Esophagus muscularis mucosa (tissue), 4 donors: Measurements from ENCODE around the gene ITGB5.

Experiments
- EP300 ChIP-seq: sonication (generic); formaldehyde crosslinking; IDR thresholded peaks from one replicate; pipeline ENCODE4 v1.6.1; 2017; ENCODE audit warnings: antibody characterized with exemption
- POLR2A ChIP-seq: fragments of 450-650 bp; IDR thresholded peaks from one replicate; pipeline ENCODE4 v1.6.1; 2017; ENCODE audit warnings: antibody characterized with exemption, moderate library complexity, mild to moderate bottlenecking, low read depth
- POLR2AphosphoS5 ChIP-seq, 2 donors: sonication (generic); formaldehyde crosslinking; IDR thresholded peaks; one replicate each; pipeline ENCODE4 v1.6.1; 2017; ENCODE audit warnings: antibody characterized with exemption in 2 of 2
- TF ChIP-seq, protein P1 (sequence below), 3 experiments: fragments of 200-600 bp in 2 of 3; fragments of 450-650 bp in 1 of 3; sonication (generic) in 2 of 3; IDR thresholded peaks; one replicate each; pipeline ENCODE4 v1.5.1; 2017 to 2019; ENCODE audit warnings: antibody characterized with exemption in 3 of 3, mild to moderate bottlenecking in 2 of 3, moderate library complexity in 1 of 3

DNA sequence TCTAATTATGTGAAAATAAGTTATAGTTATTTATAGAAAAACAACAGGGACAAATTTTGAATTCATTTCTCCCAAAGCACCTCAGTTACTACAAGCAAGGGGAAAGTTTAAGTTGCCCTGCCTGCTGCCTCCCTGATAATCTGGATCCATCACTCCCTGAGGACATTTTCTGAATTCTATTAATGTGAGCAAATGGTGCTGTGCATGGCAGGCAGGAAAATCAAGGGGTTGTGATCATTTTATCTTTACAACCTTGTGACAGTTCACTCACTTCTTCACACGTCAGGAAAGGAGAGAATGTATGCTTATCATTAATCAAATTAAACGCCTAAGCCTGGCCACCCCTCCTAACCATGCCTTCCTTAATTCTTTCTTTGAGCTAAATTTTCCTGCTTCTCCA is 39.3 kb downstream of the ITGB5 start:
- TF ChIP-seq, protein P1, sequence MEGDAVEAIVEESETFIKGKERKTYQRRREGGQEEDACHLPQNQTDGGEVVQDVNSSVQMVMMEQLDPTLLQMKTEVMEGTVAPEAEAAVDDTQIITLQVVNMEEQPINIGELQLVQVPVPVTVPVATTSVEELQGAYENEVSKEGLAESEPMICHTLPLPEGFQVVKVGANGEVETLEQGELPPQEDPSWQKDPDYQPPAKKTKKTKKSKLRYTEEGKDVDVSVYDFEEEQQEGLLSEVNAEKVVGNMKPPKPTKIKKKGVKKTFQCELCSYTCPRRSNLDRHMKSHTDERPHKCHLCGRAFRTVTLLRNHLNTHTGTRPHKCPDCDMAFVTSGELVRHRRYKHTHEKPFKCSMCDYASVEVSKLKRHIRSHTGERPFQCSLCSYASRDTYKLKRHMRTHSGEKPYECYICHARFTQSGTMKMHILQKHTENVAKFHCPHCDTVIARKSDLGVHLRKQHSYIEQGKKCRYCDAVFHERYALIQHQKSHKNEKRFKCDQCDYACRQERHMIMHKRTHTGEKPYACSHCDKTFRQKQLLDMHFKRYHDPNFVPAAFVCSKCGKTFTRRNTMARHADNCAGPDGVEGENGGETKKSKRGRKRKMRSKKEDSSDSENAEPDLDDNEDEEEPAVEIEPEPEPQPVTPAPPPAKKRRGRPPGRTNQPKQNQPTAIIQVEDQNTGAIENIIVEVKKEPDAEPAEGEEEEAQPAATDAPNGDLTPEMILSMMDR (IDR thresholded peaks at IDR 0.05), result no peak
- TF ChIP-seq EP300 (no peak), POLR2AphosphoS5 (IDR thresholded peaks at IDR 0.05) (no peak), POLR2A (no peak)
